ENCODE measurements around the gene SNRPA.
"Not testable (repeated sequence)": the region's sequence is repeated elsewhere in the genome, so short reads cannot be mapped to it uniquely, and the experiment has no call there.

SNRPA gene

DNA sequence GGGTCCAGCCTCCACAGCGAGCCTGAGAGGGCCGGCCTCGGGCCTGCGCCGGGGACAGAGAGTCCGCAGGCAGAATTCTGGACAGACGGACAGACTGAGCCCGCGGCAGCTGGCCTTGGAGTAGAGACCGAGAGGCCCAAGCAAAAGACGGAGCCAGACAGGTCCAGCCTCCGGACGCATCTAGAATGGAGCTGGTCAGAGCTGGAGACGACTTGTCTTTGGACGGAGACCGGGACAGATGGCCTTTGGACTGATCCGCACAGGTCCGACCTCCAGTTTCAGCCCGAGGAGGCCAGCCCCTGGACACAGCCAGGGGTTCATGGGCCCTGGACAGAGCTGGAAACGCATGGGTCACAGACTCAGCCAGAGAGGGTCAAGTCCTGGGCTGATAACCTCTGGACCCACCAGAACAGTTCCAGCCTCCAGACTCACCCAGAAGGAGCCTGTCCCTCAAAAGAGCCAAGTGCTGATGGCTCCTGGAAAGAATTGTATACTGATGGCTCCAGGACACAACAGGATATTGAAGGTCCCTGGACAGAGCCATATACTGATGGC, 33.6 kb upstream of the SNRPA start:
- peaks cover 65% of the 10 kb centered on the region for H3K4me1 Mint-ChIP-seq
- peak overlapping the region; percentile 94 for H3K4me3 Mint-ChIP-seq
- H3K36me3 Mint-ChIP-seq: peaks cover 7% of the 10 kb centered on the region
- peak overlapping the region; percentile 17 for H3K27ac Mint-ChIP-seq
- H3K27me3 Mint-ChIP-seq: no peaks in the 10 kb centered on the region
- H3K9me3 Mint-ChIP-seq: no peaks in the 10 kb centered on the region

DNA sequence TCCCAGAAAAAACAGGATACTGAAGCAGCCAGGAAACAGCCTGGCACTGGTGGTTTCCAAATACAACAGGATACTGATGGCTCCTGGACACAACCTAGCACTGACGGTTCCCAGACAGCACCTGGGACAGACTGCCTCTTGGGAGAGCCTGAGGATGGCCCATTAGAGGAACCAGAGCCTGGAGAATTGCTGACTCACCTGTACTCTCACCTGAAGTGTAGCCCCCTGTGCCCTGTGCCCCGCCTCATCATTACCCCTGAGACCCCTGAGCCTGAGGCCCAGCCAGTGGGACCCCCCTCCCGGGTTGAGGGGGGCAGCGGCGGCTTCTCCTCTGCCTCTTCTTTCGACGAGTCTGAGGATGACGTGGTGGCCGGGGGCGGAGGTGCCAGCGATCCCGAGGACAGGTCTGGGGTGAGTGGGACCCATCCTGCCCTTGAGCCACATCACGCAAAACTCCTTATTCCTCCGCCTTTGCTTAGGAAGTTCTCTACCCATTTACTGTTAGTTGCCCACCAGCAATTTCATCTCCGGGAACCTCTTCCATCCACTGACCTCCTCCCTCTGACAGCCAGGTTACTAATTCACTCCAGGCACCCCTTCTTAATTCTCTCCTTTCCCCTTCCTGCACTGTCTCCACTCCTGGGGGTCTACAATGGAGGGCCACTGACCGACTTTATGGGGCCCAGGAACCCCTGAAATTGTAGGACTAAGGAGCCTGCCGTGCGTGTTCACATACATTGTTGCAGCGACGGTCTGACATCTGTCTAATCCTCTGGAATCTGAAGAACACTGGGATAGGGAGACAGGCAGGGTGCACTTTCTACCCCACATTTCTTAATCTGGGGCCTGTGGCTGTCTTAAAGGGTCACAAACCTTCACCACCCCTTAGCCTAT, 32.9 kb upstream of the SNRPA start:
- peak overlapping the region; percentile 96 for H3K27ac Mint-ChIP-seq
- H3K4me1 Mint-ChIP-seq: peaks cover 66% of the 10 kb centered on the region
- H3K4me3 Mint-ChIP-seq: peak overlapping the region; percentile 94
- H3K27me3 Mint-ChIP-seq: no peaks in the 10 kb centered on the region
- H3K36me3 Mint-ChIP-seq: peaks cover 7% of the 10 kb centered on the region
- H3K9me3 Mint-ChIP-seq: no peaks in the 10 kb centered on the region

DNA sequence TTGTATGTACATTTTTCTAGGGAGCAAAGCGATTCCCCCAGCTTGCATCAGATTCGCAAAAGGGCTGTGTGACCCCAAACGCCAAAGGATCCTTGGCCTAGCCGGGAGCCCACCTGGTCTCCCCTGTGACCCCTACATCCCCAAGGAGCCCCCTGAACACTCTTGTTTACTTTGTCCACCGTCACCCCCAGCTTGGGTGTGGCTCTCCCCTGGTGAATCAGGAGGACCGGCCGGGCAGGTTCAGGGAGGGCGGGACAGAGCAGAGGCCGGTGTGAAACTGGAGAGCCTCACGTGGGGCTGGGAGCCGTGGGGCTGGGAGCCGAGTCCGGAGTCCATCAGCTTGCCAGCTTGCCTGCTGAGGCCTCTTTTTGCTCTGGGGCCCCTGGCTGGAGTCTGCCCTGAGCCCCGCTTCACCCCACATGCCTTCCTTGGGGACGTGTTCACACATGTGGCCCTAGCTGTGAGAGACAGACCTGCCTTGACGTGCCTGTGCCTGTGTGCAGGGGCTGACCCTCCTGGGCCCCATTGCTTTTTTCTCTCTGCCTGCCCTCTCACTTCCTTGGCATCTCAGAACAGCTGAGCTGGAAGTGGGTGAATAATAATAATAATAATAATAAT, 32.1 kb upstream of the SNRPA start:
- Mint-ChIP-seq H3K9me3 (no peaks in the 10 kb centered on the region), H3K4me1 (peaks cover 70% of the 10 kb centered on the region), H3K36me3 (peaks cover 8% of the 10 kb centered on the region), H3K27ac (no peak overlapping the region), H3K4me3 (peak overlapping the region; percentile 94), H3K27me3 (no peaks in the 10 kb centered on the region)

DNA sequence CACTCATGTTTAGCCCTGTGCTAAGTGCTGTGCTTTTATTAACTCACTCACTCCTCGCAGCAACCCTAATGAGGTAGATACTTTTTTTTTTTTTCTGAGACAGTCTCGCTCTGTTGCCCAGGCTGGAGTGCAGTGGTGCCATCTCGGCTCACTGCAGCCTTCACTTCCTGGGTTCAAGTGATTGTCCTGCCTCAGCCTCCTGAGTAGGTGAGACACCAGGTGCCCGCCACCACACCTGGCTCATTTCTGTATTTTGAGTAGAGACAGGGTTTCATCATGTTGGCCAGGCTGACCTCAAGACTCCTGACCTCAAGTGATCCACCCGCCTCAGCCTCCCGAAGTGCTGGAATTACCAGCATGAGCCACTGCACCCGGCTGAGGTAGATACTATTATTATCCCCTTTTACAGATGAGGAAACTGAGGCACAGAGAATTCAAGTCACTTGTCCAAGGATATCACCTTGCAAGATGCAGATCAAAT, 31.5 kb upstream of the SNRPA start:
- no peaks in the 10 kb centered on the region for H3K9me3 Mint-ChIP-seq
- H3K4me3 Mint-ChIP-seq: peak overlapping the region; percentile 94
- H3K27me3 Mint-ChIP-seq: no peaks in the 10 kb centered on the region
- peaks cover 70% of the 10 kb centered on the region for H3K4me1 Mint-ChIP-seq
- peaks cover 10% of the 10 kb centered on the region for H3K36me3 Mint-ChIP-seq
- H3K27ac Mint-ChIP-seq: no peak overlapping the region

DNA sequence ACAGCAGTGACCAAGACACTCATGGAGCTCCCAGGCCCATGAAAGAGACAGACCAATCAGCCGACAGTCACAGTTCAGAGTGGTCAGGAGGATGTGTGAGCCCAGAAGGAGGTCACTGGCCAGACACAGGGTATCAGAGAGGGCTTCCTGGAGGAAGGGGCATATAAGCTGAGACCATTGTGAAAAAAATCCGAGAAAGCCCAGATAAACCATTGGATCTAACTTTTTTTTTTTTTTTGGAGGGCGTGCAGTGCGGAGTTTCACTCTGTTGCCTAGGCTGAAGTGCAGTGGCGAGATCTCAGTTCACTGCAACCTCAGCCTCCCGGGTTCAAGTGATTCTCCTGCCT, 29.9 kb upstream of the SNRPA start:
- H3K4me1 Mint-ChIP-seq: peaks cover 55% of the 10 kb centered on the region

DNA sequence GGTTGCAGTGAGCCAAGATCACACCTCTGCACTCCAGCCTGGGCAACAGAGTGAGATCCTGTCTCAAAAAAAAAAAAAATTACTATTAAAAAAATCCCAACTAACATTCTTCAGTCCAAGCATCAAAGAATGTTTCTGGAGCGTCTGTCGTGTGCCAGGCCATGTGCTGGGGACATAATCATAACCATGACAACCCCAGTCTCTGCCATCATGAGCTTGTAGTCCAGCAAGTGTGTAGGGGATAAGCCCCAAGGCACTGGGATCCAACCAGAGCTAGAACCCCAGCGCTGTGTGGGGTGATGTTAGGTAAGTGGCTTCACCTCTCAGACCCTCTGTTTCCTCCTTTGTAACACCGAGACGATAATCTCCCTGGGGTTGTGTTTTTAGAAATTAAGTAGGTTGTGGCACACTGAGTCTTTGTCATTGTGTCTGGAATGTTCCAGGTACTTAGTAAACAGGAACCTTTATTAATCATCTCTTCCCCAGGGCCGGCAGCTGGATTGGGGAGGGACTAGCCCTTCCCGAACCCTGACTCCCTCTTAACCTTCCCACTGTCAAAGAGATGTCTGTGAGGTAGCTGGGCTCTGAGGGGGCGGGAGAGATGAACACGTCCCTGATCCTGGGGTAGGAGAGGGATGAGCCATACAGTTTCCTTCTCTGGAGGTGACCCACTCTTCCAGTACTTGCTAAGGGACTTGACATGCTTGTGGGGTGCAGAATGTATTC, 28.9 kb upstream of the SNRPA start:
- Mint-ChIP-seq H3K9me3 (no peaks in the 10 kb centered on the region), H3K4me1 (peaks cover 52% of the 10 kb centered on the region), H3K27me3 (no peaks in the 10 kb centered on the region), H3K36me3 (peaks cover 10% of the 10 kb centered on the region), H3K27ac (no peak overlapping the region), H3K4me3 (no peak overlapping the region)

More for the DNA sequence above, 29.9 kb upstream of the SNRPA start:
- Mint-ChIP-seq H3K36me3 (peaks cover 10% of the 10 kb centered on the region), H3K9me3 (no peaks in the 10 kb centered on the region), H3K27me3 (no peaks in the 10 kb centered on the region), H3K4me3 (peak overlapping the region; percentile 75), H3K27ac (no peak overlapping the region)

DNA sequence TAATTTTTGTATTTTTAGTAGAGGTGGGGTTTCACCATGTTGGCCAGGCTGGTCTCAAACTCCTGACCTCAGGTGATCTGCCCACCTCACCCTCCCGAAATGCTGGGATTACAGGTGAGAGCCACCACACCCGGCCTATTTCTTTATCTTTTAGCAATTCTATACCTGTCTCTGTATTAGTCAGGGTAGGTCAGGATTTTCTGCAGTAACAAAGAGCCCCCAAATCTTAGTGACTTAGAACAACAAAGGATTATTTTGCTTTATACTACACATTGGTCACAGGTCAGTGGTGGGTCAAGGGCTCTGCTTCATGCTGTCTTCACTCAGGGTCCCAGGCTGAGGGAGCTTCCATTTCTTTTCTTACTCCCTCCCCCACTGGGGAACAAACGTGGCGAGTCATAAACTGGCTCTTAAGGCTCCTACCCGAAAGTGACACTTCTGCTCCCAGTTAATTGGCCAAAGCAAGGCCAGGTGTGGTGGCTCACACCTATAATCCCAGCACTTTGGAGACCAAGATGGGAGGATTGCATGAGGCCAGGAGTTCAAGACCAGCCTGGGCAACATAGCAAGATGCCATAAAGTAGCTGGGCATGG, 27.2 kb upstream of the SNRPA start:
- Mint-ChIP-seq H3K27me3 (no peaks in the 10 kb centered on the region), H3K4me3 (no peak overlapping the region), H3K9me3 (no peaks in the 10 kb centered on the region), H3K36me3 (peaks cover 12% of the 10 kb centered on the region), H3K27ac (no peak overlapping the region), H3K4me1 (peaks cover 45% of the 10 kb centered on the region)

DNA sequence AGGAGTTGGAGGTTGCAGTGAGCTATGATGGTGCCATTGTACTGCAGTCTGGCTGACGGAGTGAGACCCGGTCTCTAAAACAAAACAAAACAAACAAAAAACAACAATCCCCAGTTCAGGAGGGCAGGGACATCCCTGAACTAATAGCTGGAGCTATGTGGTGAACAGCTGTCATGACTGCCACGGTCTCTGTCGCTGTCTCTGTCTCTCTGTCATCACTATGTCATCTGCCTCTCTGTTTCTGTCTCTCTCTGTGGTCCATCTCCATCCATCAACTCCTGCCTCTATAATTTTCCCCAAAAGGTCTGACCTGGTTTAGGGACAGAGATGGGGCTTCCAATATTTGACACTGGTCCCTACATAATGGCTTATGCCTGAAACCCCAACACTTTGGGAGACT, 26.7 kb upstream of the SNRPA start:
- Mint-ChIP-seq H3K4me3 (no peak overlapping the region), H3K27me3 (no peaks in the 10 kb centered on the region), H3K36me3 (peaks cover 12% of the 10 kb centered on the region), H3K27ac (no peak overlapping the region), H3K4me1 (peaks cover 39% of the 10 kb centered on the region), H3K9me3 (no peaks in the 10 kb centered on the region)

DNA sequence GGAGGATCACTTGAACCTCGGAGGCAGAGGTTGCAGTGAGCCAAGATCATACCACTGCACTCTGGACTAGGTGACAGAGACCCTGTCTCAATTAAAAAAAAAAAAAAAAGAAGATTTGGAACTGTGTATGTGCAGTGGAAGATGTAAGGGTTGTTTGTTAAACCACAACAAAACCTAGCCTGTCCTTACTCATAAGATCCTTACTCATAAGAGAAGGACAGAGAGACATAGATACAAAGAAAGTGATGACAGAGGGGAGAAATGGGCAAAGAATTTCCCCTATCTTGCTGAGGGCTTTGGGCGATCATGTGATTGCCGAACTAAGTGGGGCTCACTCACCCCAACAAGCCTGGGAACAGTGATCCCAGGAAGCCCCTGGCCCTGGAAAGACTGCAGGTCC, 26.1 kb upstream of the SNRPA start:
- Mint-ChIP-seq H3K4me3 (no peak overlapping the region), H3K4me1 (peaks cover 34% of the 10 kb centered on the region), H3K9me3 (no peaks in the 10 kb centered on the region), H3K27ac (no peak overlapping the region), H3K27me3 (no peaks in the 10 kb centered on the region), H3K36me3 (peaks cover 12% of the 10 kb centered on the region)

DNA sequence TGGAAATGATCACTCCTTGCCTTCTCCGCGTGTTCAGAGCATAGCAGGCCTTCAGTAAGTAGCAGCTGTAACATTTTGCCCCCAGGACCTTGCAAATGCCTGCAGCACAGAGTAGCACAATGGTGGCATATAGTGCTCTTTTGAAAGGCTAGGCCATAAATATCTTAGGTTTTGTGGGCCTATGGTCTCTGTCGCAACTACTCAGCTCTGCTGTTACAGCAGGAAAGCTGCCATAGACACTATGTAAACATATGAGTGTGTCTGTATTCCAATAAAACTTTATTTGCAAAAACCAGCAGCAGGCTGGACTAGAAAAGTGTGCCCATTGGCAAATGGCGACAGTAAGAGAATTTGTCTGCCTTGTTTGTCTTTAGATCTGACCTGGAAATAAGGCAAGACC, 24.7 kb upstream of the SNRPA start:
- peaks cover 21% of the 10 kb centered on the region for H3K4me1 Mint-ChIP-seq
- no peak overlapping the region for H3K4me3 Mint-ChIP-seq
- no peaks in the 10 kb centered on the region for H3K27me3 Mint-ChIP-seq
- no peaks in the 10 kb centered on the region for H3K9me3 Mint-ChIP-seq
- H3K36me3 Mint-ChIP-seq: peaks cover 15% of the 10 kb centered on the region
- no peak overlapping the region for H3K27ac Mint-ChIP-seq

DNA sequence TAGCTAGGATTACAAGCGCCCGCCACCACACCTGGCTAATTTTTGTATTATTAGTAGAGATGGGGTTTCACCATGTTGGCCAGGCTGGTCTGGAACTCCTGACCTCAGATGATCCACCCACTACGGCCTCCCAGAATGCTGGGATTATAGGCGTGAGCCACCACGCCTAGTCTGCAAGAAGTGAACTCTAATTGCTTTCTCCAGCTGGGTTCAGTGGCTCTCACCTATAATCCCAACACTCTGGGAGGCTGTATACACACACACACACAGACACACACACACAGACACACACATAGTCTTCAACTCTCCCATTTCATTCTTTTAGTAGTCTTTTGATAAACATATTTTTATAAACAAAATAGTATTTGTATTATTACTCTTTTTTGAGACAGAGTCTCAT, 20.9 kb upstream of the SNRPA start:
- H3K36me3 Mint-ChIP-seq: peaks cover 10% of the 10 kb centered on the region
- not testable (repeated sequence) for H3K27me3 Mint-ChIP-seq, H3K9me3 Mint-ChIP-seq, H3K27ac Mint-ChIP-seq, H3K4me3 Mint-ChIP-seq, H3K4me1 Mint-ChIP-seq

DNA sequence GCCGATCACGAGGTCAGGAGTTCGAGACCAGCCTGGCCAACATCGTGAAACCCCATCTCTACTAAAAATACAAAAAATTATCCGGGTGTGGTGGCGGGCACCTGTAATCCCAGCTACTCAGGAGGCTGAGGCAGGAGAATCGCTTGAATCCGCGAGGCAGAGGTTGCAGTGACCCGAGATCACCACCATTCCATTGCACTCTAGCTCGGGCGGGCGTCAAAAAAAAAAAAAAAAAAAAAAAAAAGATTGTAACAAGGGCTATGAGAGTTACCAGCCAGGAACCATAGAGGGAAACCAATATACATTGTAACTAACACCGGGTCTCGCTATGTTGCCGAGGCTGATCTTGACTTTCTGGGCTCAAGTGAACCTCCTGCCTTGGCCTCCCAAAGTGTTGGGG, 18.7 kb upstream of the SNRPA start:
- H3K4me1 Mint-ChIP-seq, H3K4me3 Mint-ChIP-seq, H3K27ac Mint-ChIP-seq, H3K27me3 Mint-ChIP-seq, H3K9me3 Mint-ChIP-seq: not testable (repeated sequence)
- H3K36me3 Mint-ChIP-seq: peaks cover 14% of the 10 kb centered on the region

DNA sequence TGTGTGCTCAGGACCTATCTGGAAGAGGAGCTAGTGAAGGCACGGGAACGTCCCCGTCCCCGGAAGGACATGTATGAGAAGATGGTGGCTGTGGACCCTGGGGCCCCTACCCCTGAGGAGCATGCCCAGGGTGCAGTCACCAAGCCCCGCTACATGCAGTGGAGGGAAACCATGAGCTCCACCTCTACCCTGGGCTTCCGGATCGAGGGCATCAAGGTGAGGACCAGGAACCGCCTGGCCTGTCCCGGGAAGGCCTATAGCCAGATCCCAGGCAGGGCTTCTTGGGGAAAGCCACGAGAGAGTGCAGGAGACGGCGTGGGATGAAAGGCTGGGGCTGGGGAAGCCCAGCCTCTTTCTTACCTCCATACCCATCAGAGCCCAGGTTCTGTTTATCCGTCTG, 17.9 kb upstream of the SNRPA start:
- Mint-ChIP-seq H3K36me3 (peaks cover 14% of the 10 kb centered on the region), H3K4me1 (no peaks in the 10 kb centered on the region)

DNA sequence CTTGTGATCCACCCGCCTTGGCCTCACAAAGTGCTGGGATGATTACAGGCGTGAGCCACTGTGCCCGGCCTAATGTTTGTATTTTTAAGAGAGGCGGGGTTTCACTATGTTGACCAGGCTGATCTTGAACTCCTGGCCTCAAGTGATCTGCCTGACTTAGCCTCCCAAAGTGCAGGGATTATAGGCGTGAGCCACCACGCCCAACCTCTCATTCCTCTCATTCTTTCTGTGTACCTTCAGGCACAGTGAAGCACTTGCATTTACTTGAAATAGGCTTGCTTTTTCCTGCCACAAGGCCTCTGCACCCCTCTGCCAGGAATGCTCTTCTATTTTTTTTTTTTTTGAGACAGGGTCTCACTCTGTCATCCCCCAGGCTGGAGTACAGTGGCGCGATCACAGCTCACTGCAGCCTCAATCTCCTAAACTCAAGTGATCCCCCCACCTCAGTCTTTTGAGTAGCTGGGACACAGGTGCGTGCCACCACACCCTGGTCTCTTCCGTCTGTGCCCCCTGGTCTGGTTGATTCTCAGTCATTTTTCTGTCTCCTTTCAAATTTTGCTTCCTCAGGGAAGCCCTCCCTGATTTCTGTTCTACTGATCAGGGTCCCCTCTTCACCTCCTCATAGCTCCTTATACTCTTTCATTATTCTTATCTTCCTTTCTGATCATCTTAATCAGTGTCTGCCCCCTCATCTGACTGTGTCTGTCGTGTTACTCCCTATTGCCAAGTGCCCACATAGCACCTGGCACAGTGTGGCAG, 15.8 kb upstream of the SNRPA start:
- Mint-ChIP-seq H3K36me3 (peaks cover 14% of the 10 kb centered on the region), H3K9me3 (no peaks in the 10 kb centered on the region), H3K4me1 (no peaks in the 10 kb centered on the region), H3K27me3 (no peaks in the 10 kb centered on the region), H3K27ac (peak overlapping the region; percentile 38), H3K4me3 (no peak overlapping the region)

More for the DNA sequence above, 17.9 kb upstream of the SNRPA start:
- Mint-ChIP-seq H3K27ac (no peak overlapping the region), H3K27me3 (no peaks in the 10 kb centered on the region), H3K9me3 (no peaks in the 10 kb centered on the region), H3K4me3 (no peak overlapping the region)

DNA sequence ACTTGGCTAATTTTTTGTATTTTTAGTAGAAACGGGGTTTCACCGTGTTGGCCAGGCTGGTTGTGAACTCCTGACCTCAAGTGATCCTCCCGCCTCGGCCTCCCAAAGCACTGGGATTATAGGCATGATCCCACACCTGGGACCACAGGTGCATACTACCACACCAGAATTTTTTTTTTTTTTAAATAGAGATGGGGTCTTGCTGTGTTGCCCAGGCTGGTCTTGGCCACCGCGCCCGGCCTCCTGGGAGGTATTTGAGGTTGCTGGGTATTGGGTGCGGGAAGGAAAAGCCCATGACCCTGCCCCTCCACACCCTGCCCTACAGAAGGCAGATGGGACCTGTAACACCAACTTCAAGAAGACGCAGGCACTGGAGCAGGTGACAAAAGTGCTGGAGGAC, 14.3 kb upstream of the SNRPA start:
- no peaks in the 10 kb centered on the region for H3K27me3 Mint-ChIP-seq
- no peak overlapping the region for H3K4me3 Mint-ChIP-seq
- no peaks in the 10 kb centered on the region for H3K4me1 Mint-ChIP-seq
- H3K9me3 Mint-ChIP-seq: no peaks in the 10 kb centered on the region
- peaks cover 6% of the 10 kb centered on the region for H3K36me3 Mint-ChIP-seq
- no peak overlapping the region for H3K27ac Mint-ChIP-seq
